ENCODE measurements around the gene MPPE1. TPM values are rescaled to one million over a fixed set of nuclear protein-coding genes. Genes with fewer than 3 reads are reported as not detected.

The MPPE1 gene
- total and polyA plus RNA-seq, 9 donors: 19.9 to 38.0 (median 25.5) TPM

DNA sequence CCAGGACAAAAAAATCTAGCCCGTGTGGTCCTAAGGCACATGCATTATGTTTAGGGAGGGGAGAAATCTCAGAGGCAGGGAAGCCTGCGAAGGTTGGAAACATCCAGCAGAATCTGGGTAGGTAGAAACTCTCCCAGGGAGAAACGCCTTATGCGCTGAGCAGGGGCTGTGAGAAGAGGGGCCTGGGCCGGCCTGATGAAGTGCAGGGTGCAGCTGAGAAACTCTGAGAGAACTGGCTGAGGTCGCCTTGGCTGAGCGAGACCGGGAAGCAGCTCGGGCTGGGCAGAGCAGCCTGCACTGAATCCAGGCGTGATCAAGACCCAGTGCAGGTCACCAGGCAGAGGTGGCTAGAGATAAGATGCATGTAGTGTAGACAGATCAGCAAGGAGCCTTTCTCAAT is 41.8 kb downstream of the MPPE1 start:
- Histone ChIP-seq H3K4me3 (no peak overlapping the region), H3K27me3 (no peaks in the 10 kb centered on the region), H3K36me3 (no peaks in the 10 kb centered on the region), H3K9me3 (no peaks in the 10 kb centered on the region), H3K4me1 (ENCODE audit: insufficient read depth) (no peaks in the 10 kb centered on the region), H3K27ac (no peak overlapping the region)
- TF ChIP-seq, protein P1, sequence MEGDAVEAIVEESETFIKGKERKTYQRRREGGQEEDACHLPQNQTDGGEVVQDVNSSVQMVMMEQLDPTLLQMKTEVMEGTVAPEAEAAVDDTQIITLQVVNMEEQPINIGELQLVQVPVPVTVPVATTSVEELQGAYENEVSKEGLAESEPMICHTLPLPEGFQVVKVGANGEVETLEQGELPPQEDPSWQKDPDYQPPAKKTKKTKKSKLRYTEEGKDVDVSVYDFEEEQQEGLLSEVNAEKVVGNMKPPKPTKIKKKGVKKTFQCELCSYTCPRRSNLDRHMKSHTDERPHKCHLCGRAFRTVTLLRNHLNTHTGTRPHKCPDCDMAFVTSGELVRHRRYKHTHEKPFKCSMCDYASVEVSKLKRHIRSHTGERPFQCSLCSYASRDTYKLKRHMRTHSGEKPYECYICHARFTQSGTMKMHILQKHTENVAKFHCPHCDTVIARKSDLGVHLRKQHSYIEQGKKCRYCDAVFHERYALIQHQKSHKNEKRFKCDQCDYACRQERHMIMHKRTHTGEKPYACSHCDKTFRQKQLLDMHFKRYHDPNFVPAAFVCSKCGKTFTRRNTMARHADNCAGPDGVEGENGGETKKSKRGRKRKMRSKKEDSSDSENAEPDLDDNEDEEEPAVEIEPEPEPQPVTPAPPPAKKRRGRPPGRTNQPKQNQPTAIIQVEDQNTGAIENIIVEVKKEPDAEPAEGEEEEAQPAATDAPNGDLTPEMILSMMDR (IDR thresholded peaks at IDR 0.05): no peak
- TF ChIP-seq EP300 (IDR thresholded peaks at IDR 0.05) (no peak), POLR2A (IDR thresholded peaks at IDR 0.05) (no peak)
- no peak for DNase-seq
- intact Hi-C loops (cut with DNase I): no loop called here
- WGBS, 3 donors: 75 to 84% (median 78%) methylated on average over 10 of the region's 10 CpGs

DNA sequence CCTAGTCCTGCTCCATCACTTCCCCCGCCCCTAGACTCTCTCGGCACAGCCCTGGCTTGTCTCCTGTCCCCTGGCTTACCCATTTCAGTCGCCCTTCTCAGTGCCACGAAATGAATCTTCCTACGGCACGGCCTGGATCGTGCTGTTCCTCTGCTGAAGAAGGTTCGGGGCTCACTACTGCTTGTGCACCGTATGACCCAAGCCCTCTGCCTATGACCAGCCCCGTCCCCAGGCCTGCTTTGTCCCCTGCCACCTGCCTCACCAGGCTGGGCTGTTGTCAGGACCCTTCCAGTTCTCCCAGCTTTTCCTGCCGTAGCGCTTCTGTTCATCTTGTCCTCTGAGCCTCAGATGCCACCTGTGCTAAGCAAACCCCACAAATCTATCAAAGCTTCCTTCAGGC is 43.0 kb downstream of the MPPE1 start:
- intact Hi-C loops (cut with DNase I): no loop called here
- WGBS, 3 donors: 90 to 93% (median 90%) methylated on average over 11 to 12 of the region's 12 CpGs

DNA sequence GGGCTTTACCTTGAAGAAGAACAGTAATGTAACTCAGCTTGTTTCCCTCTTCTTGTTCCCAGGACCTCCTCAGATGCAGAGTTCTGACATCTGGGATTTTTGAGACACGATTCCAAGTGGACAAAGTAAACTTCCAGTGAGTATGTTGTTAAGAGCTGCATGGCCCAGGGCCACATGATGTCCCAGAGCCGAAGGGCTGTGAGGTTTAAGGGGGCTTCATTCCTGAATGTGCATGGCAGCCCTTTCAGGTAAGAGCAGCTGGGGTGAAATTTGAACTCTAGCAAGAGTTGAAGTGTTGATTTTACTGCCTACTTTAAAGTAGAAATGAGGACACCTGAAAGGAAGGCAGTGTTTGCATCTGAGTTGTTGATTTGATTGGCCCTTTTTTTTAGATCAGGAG is 43.6 kb downstream of the MPPE1 start:
- H3K27me3 ChIP-seq: no peaks in the 10 kb centered on the region
- no peaks in the 10 kb centered on the region for H3K9me3 ChIP-seq
- WGBS, 3 donors: 75 to 92% (median 83%) methylated on average over 2 of the region's 2 CpGs
- H3K27ac ChIP-seq: no peak overlapping the region
- intact Hi-C loops (cut with DNase I): no loop called here
- H3K4me3 ChIP-seq: no peak overlapping the region
- DNase-seq: no peak
- no peaks in the 10 kb centered on the region for H3K36me3 ChIP-seq
- H3K4me1 ChIP-seq (ENCODE audit: insufficient read depth): no peaks in the 10 kb centered on the region
- TF ChIP-seq, protein P1 (IDR thresholded peaks at IDR 0.05): no peak
- TF ChIP-seq POLR2A (IDR thresholded peaks at IDR 0.05) (no peak), EP300 (IDR thresholded peaks at IDR 0.05) (no peak)

More for the DNA sequence above, 43.0 kb downstream of the MPPE1 start:
- no peak for DNase-seq
- Histone ChIP-seq H3K4me3 (no peak overlapping the region), H3K27ac (no peak overlapping the region), H3K9me3 (no peaks in the 10 kb centered on the region), H3K27me3 (no peaks in the 10 kb centered on the region), H3K4me1 (ENCODE audit: insufficient read depth) (no peaks in the 10 kb centered on the region), H3K36me3 (no peaks in the 10 kb centered on the region)
- TF ChIP-seq EP300 (IDR thresholded peaks at IDR 0.05): no peak
- TF ChIP-seq, protein P1 (IDR thresholded peaks at IDR 0.05): no peak
- TF ChIP-seq POLR2A (IDR thresholded peaks at IDR 0.05): no peak

DNA sequence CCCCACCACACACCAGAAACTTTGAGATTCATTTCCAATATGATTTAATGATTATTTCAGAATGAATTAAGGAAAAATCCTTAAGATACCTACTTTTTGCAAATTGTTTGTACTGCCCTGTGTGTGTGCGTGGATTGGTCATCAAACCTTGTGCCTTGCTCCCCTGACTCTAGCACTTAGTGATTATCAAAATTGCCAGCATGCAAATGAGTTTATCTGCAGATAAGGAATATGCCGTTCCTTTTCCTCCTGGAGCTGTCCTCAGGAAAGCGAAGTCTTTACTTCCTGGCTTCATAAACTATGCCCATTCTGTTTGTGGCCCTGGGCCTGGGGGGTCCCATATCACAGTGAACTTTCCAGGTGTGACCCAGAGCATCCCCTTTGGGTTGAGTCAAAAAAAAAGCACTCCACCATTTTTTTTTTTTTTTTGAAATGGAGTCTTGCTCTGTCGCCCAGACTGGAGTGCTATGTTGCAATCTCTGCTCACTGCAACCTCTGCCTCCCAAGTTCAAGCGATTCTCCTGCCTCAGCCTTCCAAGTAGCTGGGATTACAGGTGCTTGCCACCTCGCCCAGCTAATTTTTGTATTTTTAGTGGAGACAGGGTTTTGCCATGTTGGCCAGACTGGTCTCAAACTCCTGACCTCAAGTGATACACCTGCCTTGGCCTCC is 45.5 kb downstream of the MPPE1 start:
- Histone ChIP-seq H3K27me3 (no peaks in the 10 kb centered on the region), H3K9me3 (no peaks in the 10 kb centered on the region), H3K4me3 (no peak overlapping the region), H3K4me1 (ENCODE audit: insufficient read depth) (no peaks in the 10 kb centered on the region), H3K27ac (no peak overlapping the region), H3K36me3 (no peaks in the 10 kb centered on the region)
- WGBS, 3 donors: 71 to 74% (median 72%) methylated on average over 6 of the region's 6 CpGs
- TF ChIP-seq POLR2A (IDR thresholded peaks at IDR 0.05) (no peak), EP300 (IDR thresholded peaks at IDR 0.05) (no peak)
- TF ChIP-seq, protein P1 (IDR thresholded peaks at IDR 0.05): no peak
- DNase-seq: no peak
- intact Hi-C loops (cut with DNase I): no loop called here
